HL-60/S4 (cell line): ENCODE results near the gene CDKN1C.

Experiments
- in situ Hi-C: fragments of 300-500 bp; cut with MboI; formaldehyde crosslinking; loops from 2 replicates; pipeline ENCODE4 v1.14.3; 2022; ENCODE audit warnings: low sequenced_read_pairs

The CDKN1C gene

GRCh38 chr11:2833716-2834502 is 51.7 kb downstream of the CDKN1C start:
- in situ Hi-C loops: no loop called here
